Epithelial cell of proximal tubule (primary cell): ENCODE results near the gene SYT9. TPM values are rescaled to one million over a fixed set of nuclear protein-coding genes. Genes with fewer than 3 reads are reported as not detected.

Experiments
- DNase-seq: peaks from one replicate; pipeline ENCODE4 v3.0.0-alpha.2; 2011; ENCODE audit warnings: low read depth
- H3K4me3 ChIP-seq: 2 replicates; pipeline ENCODE4 v1.5.1; 2011; ENCODE audit warnings: low read depth, mild to moderate bottlenecking, low read length
- CTCF ChIP-seq: conservative IDR thresholded peaks from 2 replicates; pipeline ENCODE4 v1.5.1; 2012; ENCODE audit warnings: low read depth, mild to moderate bottlenecking, low read length
- total RNA-seq: library from RNA; depleted of rRNA; stranded (reverse); fragments of >200 nt; gene quantifications from 2 replicates; pipeline ENCODE4 v1.2.3, GENCODE V29; 2015

Gene SYT9
- total RNA-seq, 1 donor from 2014 or later, result 0.46 TPM

- no peak for TF ChIP-seq CTCF
- no peak for DNase-seq
- H3K4me3 ChIP-seq, result no peak overlapping the region
Observed at GRCh38 chr11:7307836-7308235, 56.1 kb downstream of the SYT9 start.

- H3K4me3 ChIP-seq, result no peak overlapping the region
- DNase-seq, result no peak
- no peak for TF ChIP-seq CTCF
Observed at GRCh38 chr11:7311903-7312302, 60.2 kb downstream of the SYT9 start.

GRCh38 chr11:7314811-7315604 lies 63.3 kb downstream of the SYT9 start:
- DNase-seq, result no peak
- TF ChIP-seq CTCF, result no peak

GRCh38 chr11:7319501-7319900 lies 67.8 kb downstream of the SYT9 start:
- no peak overlapping the region for H3K4me3 ChIP-seq
- DNase-seq, result no peak
- no peak for TF ChIP-seq CTCF

More at GRCh38 chr11:7314811-7315604, 63.3 kb downstream of the SYT9 start:
- no peak overlapping the region for H3K4me3 ChIP-seq

GRCh38 chr11:7320306-7320705 lies 68.6 kb downstream of the SYT9 start:
- TF ChIP-seq CTCF, result no peak
- no peak for DNase-seq
- H3K4me3 ChIP-seq, result no peak overlapping the region

- no peak for TF ChIP-seq CTCF
- no peak overlapping the region for H3K4me3 ChIP-seq
- no peak for DNase-seq
Observed at GRCh38 chr11:7321473-7322450, 70.1 kb downstream of the SYT9 start.
